Epithelial cell of proximal tubule (primary cell): ENCODE data around the gene ST6GALNAC6. TPM values are rescaled to one million over a fixed set of nuclear protein-coding genes. Genes with fewer than 3 reads are reported as not detected.

Experiments used
- DNase-seq: peaks from one replicate; pipeline ENCODE4 v3.0.0-alpha.2; 2011; ENCODE audit warnings: low read depth
- H3K4me3 ChIP-seq: 2 replicates; pipeline ENCODE4 v1.5.1; 2011; ENCODE audit warnings: low read depth, mild to moderate bottlenecking, low read length
- CTCF ChIP-seq: conservative IDR thresholded peaks from 2 replicates; pipeline ENCODE4 v1.5.1; 2012; ENCODE audit warnings: low read depth, mild to moderate bottlenecking, low read length
- total RNA-seq: library from RNA; depleted of rRNA; stranded (reverse); fragments of >200 nt; gene quantifications from 2 replicates; pipeline ENCODE4 v1.2.3, GENCODE V29; 2015

ST6GALNAC6 gene
- 23.5 and 25.8 TPM in 2 replicates for total RNA-seq

- no peak for DNase-seq
- TF ChIP-seq CTCF: no peak
- H3K4me3 ChIP-seq: peak within 1 kb of the TSS; percentile 96
These were observed at the start of gene ST6GALNAC6 for GRCh38 chr9:127899128-127899943. TSS of gene ST6GALNAC6 (minus strand) at chr9:127899603. CDS start at chr9:127897981, 1,622 bp downstream.

- H3K4me3 ChIP-seq: no peak overlapping the region
- DNase-seq: no peak
- TF ChIP-seq CTCF: no peak
These were observed 48.7 kb upstream of the ST6GALNAC6 start for GRCh38 chr9:127947841-127948710.

GRCh38 chr9:127946728-127947127 lies 47.3 kb upstream of the ST6GALNAC6 start:
- no peak overlapping the region for H3K4me3 ChIP-seq
- no peak for DNase-seq
- no peak for TF ChIP-seq CTCF

GRCh38 chr9:127945942-127946341 lies 46.5 kb upstream of the ST6GALNAC6 start:
- DNase-seq: no peak
- H3K4me3 ChIP-seq: no peak overlapping the region
- TF ChIP-seq CTCF: no peak

- DNase-seq: no peak
- H3K4me3 ChIP-seq: no peak overlapping the region
- TF ChIP-seq CTCF: no peak
These were observed 45.9 kb upstream of the ST6GALNAC6 start for GRCh38 chr9:127945338-127945737.

GRCh38 chr9:127944586-127945218 lies 45.3 kb upstream of the ST6GALNAC6 start:
- no peak overlapping the region for H3K4me3 ChIP-seq
- no peak for TF ChIP-seq CTCF
- DNase-seq: no peak
